Prostate gland (tissue), 2 donors: ENCODE measurements around the gene HERC4. TPM values are rescaled to one million over a fixed set of nuclear protein-coding genes. Genes with fewer than 3 reads are reported as not detected.
"Not testable (repeated sequence)": the region's sequence is repeated elsewhere in the genome, so short reads cannot be mapped to it uniquely, and the experiment has no call there.

Source experiments
- DNase-seq: peaks from one replicate; pipeline ENCODE4 v3.0.0-alpha.2; 2019; ENCODE audit warnings: low spot score
- H3K27ac ChIP-seq, 2 donors: fragments of 200-600 bp; sonication (generic); 2 replicates each; pipeline ENCODE4 v1.5.1; 2017 to 2019
- H3K27me3 ChIP-seq: fragments of 200-600 bp; sonication (generic); replicated peaks from 2 replicates; pipeline ENCODE4 v1.5.1; 2019; ENCODE audit not compliant: insufficient read depth
- H3K36me3 ChIP-seq, 2 donors: fragments of 200-600 bp; sonication (generic); 1 replicate in 1 of 2; 2 replicates in 1 of 2; pipeline versions ENCODE4 v1.5.1 to v1.8.1; 2017 to 2019
- H3K4me1 ChIP-seq: fragments of 200-600 bp; sonication (generic); replicated peaks from 2 replicates; pipeline ENCODE4 v1.5.1; 2019
- H3K4me3 ChIP-seq, 2 donors: fragments of 200-600 bp; sonication (generic); 2 replicates each; pipeline ENCODE4 v1.5.1; 2017 to 2019
- H3K9me3 ChIP-seq: fragments of 200-600 bp; sonication (generic); 2 replicates; pipeline ENCODE4 v1.5.1; 2017
- CTCF ChIP-seq, 4 experiments: fragments of 200-600 bp in 2 of 4; fragments of 450-650 bp in 2 of 4; sonication (generic) in 2 of 4; IDR thresholded peaks; 1 replicate in 3 of 4; 2 replicates in 1 of 4; pipeline ENCODE4 v1.5.1; 2016 to 2019; ENCODE audit warnings: antibody characterized with exemption in 4 of 4, mild to moderate bottlenecking in 2 of 4, moderate library complexity in 2 of 4
- POLR2A ChIP-seq: fragments of 450-650 bp; IDR thresholded peaks from one replicate; pipeline ENCODE4 v1.6.1; 2016; ENCODE audit warnings: antibody characterized with exemption, mild to moderate bottlenecking
- POLR2AphosphoS5 ChIP-seq: sonication (generic); formaldehyde crosslinking; IDR thresholded peaks from one replicate; pipeline ENCODE4 v1.6.1; 2017; ENCODE audit warnings: antibody characterized with exemption
- WGBS: methylation state at CpG from one replicate; pipeline ENCODE4 v1.1.5; 2018; 5-methylcytosine and 5-hydroxymethylcytosine counted together
- intact Hi-C: fragments of 100-400 bp; cut with DNase I; formaldehyde crosslinking; loops from one replicate; pipeline ENCODE4 v1.14.2; 2022
- total RNA-seq, 2 donors: library from RNA; depleted of rRNA; stranded (reverse); fragments of >200 nt; gene quantifications; one replicate each; pipeline ENCODE4 v1.1.0, GENCODE V29; 2016

The HERC4 gene
- total RNA-seq, 2 donors from 2014 or later: 27.7 to 40.6 TPM

- peaks cover 2% of the 10 kb centered on the region for H3K4me1 ChIP-seq
- DNase-seq: peak; percentile 67
- peak; percentile 29 for TF ChIP-seq POLR2A
- no peak for TF ChIP-seq POLR2AphosphoS5
- H3K9me3 ChIP-seq: no peaks in the 10 kb centered on the region
- intact Hi-C loops: loop anchor here (10.0 kb wide), 2 partner anchors 190 to 450 kb away; partner anchors contain the start of genes HERC4, HNRNPH3 and PBLD
- peak overlapping the region; percentile 60 to 91 for H3K4me3 ChIP-seq
- H3K27me3 ChIP-seq: no peaks in the 10 kb centered on the region
- no peaks in the 10 kb centered on the region for H3K36me3 ChIP-seq
- peak overlapping the region; percentile 92 to 97 for H3K27ac ChIP-seq
- WGBS: under 1% methylated on average over 42 of the region's 73 CpGs
Measured at GRCh38 chr10:67884842-67885670, 190.0 kb downstream of the HERC4 start.

- peak; percentile 97 for DNase-seq
- Histone ChIP-seq H3K36me3 (no peaks in the 10 kb centered on the region), H3K27me3 (no peaks in the 10 kb centered on the region), H3K4me3 (peak within 1 kb of the TSS; percentile 60 to 91), H3K27ac (peak within 1 kb of the TSS; percentile 92 to 97), H3K4me1 (peaks cover 2% of the 10 kb centered on the region), H3K9me3 (no peaks in the 10 kb centered on the region)
- intact Hi-C loops: loop anchor here (10.0 kb wide), 2 partner anchors 190 to 450 kb away; partner anchors contain the start of genes HERC4, HNRNPH3 and PBLD
- 2% methylated on average over 45 of the region's 62 CpGs for WGBS
- TF ChIP-seq POLR2A (peak; percentile 92), POLR2AphosphoS5 (peak; percentile 95), CTCF (IDR thresholded peaks at IDR 0.05) (no peak)
Measured at GRCh38 chr10:67884313-67884841, 190.7 kb downstream of the HERC4 start, which contains the start of gene SIRT1. TSS of gene SIRT1 (plus strand) at chr10:67884656. CDS start at chr10:67884722, 66 bp downstream.

- 13% methylated on average over 13 of the region's 13 CpGs for WGBS
- no peak for TF ChIP-seq POLR2A
- no peak for TF ChIP-seq POLR2AphosphoS5
- no peak for TF ChIP-seq CTCF (IDR thresholded peaks at IDR 0.05)
- Histone ChIP-seq H3K36me3 (no peaks in the 10 kb centered on the region), H3K27ac (peak overlapping the region; percentile 92 to 97), H3K4me3 (peak overlapping the region; percentile 60 to 91), H3K4me1 (peaks cover 2% of the 10 kb centered on the region), H3K9me3 (no peaks in the 10 kb centered on the region), H3K27me3 (no peaks in the 10 kb centered on the region)
- intact Hi-C loops: loop anchor here (10.0 kb wide), 2 partner anchors 191 to 451 kb away; partner anchors contain the start of genes HERC4, HNRNPH3 and PBLD
- DNase-seq: peak; percentile 15
Measured at GRCh38 chr10:67883710-67884312, 191.3 kb downstream of the HERC4 start.

- no peaks in the 10 kb centered on the region for H3K36me3 ChIP-seq
- WGBS: 87% methylated on average over 7 of the region's 7 CpGs
- intact Hi-C loops: no loop called here
Measured at GRCh38 chr10:67878133-67878532, 196.9 kb downstream of the HERC4 start.

GRCh38 chr10:67877421-67877820 lies 197.7 kb downstream of the HERC4 start:
- H3K27ac ChIP-seq, H3K9me3 ChIP-seq, DNase-seq, H3K27me3 ChIP-seq, H3K4me1 ChIP-seq, H3K36me3 ChIP-seq, H3K4me3 ChIP-seq, intact Hi-C loops: not testable (repeated sequence)
- WGBS: 96% methylated on average over 11 of the region's 11 CpGs

More at GRCh38 chr10:67878133-67878532, 196.9 kb downstream of the HERC4 start:
- no peaks in the 10 kb centered on the region for H3K9me3 ChIP-seq
- H3K27ac ChIP-seq: no peak overlapping the region
- H3K27me3 ChIP-seq: no peaks in the 10 kb centered on the region
- H3K4me3 ChIP-seq: no peak overlapping the region
- no peak for DNase-seq
- no peaks in the 10 kb centered on the region for H3K4me1 ChIP-seq
- TF ChIP-seq CTCF (IDR thresholded peaks at IDR 0.05): no peak
